GM12872 (cell line): Measurements from ENCODE around the gene CCDC150.

ENCODE experiments used
- TF ChIP-seq, protein P1 (sequence below): IDR thresholded peaks from 3 replicates; pipeline ENCODE4 v1.5.1; 2011; ENCODE audit warnings: low read depth, mild to moderate bottlenecking, low read length, moderate library complexity; ENCODE audit not compliant: insufficient read depth

The CCDC150 gene

DNA sequence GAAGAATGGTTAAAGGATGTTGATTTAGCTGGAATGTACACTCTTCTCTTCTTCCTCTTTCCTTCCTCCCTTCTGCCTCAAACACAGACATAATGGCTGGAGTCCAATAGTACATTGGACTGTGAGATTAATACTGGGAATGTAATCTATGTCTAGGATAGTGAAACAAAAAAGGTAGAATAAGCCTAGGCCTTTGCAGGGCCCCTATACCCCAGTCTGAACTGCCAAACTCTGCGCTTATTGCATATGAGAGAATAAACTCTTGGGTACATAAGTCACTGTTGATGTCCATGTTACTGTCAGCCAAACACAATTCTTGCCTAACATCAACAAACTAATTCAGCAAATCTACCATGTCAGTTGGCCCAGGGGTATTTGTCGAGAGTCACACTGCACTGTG is 29.7 kb upstream of the CCDC150 start:
- TF ChIP-seq, protein P1, sequence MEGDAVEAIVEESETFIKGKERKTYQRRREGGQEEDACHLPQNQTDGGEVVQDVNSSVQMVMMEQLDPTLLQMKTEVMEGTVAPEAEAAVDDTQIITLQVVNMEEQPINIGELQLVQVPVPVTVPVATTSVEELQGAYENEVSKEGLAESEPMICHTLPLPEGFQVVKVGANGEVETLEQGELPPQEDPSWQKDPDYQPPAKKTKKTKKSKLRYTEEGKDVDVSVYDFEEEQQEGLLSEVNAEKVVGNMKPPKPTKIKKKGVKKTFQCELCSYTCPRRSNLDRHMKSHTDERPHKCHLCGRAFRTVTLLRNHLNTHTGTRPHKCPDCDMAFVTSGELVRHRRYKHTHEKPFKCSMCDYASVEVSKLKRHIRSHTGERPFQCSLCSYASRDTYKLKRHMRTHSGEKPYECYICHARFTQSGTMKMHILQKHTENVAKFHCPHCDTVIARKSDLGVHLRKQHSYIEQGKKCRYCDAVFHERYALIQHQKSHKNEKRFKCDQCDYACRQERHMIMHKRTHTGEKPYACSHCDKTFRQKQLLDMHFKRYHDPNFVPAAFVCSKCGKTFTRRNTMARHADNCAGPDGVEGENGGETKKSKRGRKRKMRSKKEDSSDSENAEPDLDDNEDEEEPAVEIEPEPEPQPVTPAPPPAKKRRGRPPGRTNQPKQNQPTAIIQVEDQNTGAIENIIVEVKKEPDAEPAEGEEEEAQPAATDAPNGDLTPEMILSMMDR = no peak

DNA sequence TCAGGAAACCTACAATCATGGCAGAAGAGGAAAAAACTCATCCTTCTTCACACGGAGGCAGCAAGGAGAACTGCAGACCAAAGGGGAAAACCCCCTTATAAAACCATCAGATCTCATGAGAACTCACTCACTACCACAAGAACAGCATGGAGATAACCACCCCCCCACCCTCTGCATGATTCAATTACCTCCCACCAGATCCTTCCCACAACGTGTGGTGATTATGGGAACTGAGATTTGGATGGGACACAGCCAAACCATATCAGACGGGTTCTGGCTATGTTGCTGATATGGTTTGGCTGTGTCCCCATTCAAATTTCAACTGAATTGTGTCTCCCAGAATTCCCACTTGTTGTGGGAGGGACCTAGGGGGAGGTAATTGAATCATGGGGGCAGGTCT is 28.7 kb upstream of the CCDC150 start:
- TF ChIP-seq, protein P1 = no peak

DNA sequence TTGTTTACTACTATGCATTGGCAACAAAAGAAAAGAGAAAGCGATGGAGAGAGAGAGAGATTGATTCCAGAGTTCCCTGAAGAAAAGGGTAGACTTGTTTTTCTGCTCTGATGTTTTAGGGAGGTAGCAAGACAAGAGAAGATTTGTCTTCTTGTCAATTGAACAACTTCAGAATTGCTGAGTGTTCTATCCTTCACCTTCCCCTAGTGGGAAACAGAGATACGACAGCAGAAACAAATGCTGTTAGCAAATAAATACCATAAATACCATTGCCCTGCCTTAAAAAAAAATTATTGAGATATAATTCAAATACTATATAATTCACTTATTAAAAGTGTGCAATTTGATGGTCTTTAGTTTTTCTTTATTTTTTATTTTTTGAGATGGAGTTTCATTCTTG is 26.2 kb upstream of the CCDC150 start:
- TF ChIP-seq, protein P1 = no peak

DNA sequence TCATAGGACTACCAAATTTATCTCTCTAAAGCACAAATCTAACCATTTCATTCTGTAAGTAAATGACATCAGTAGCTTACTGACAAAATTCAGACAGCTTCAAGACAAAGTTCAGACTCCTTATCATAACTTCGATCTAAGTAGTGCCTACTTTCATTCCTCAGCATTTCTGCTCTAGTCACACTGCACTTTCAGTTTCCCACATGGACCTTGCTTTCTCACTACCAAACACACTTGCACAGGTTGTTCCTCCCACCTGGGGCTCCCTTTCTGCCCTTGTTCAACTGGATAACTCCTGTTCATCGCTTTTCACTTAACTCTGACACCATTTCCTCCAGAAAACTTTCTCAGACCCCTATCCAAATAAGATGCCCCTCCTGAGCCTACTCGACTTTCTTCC is 22.1 kb upstream of the CCDC150 start:
- TF ChIP-seq, protein P1 = no peak

DNA sequence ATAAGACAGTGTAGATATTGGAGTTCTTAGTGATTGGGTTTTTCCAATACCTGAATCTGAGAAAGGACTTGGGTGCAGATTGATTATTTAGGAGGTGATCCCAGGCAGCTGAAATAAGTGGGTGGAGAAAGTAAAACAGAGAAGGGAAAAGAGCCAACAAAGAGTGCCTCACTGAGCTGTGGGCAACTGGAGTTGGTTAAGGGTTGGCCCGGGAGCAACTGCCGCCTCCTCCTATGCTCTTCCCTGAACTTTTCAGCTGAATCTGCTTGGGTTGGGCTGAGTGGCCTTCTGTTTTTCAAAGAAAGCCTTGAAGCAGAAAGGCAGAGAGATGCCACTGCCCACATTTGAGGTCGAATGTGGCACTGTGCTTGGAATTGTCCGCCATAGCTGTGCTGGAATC is 20.9 kb upstream of the CCDC150 start:
- TF ChIP-seq, protein P1 = no peak

DNA sequence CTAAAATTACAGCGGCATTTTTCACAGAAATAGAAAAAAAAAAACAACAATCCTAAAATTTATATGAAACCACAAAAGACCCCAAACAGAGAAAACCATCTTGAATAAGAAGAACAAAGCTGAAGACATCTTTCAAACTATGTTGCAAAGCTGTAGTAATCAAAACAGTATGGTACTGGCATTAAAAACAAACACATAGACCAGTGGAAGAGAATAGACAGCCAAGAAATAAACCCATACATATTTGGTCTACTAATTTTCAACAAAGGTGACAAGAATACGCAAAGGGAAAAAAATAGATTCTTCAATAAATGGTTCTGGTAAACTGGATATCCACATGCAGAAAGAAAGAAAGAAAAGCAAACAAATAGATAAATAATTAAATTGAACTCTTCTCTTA is 9.0 kb upstream of the CCDC150 start:
- TF ChIP-seq, protein P1 = no peak

DNA sequence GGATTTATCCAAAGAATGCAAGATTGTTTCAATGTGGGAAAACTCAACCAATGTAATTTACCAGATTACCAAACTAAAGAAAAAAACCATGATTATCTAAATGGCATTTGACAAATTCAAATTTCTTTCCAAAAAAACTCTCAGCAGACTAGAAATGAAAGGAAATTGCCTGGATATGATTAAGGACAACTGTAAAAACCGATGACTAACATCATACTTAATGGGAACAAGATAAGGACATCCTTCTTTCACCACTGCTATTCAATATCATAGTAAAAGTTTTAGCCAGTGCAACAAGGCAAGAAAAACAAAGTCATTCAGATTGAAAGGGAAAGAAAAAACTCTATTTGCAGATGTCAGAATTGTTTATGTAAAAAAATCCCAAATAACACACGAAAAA is 4.4 kb upstream of the CCDC150 start:
- TF ChIP-seq, protein P1 = no peak

DNA sequence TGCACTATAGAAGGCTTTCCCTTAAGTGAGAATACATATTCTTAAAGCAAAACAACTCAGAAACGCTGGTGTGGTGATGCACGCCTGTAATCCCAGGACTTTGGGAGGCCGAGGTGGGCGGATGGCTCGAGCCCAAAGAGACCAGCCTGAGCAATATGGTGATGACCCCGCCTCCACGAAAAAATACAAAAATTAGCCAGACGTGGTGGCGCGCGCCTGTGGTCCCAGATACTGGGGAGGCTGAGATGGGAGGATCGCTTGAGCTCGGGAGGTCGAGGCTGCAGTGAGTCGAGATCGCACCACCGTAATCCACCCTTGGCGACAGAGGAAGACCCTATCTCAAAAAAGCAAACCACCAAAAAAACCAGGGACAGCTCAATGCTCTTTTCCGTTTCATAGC is 750 bp upstream of the CCDC150 start:
- TF ChIP-seq, protein P1 = no peak
